ENCODE measurements around the gene POLN.

The POLN gene

DNA sequence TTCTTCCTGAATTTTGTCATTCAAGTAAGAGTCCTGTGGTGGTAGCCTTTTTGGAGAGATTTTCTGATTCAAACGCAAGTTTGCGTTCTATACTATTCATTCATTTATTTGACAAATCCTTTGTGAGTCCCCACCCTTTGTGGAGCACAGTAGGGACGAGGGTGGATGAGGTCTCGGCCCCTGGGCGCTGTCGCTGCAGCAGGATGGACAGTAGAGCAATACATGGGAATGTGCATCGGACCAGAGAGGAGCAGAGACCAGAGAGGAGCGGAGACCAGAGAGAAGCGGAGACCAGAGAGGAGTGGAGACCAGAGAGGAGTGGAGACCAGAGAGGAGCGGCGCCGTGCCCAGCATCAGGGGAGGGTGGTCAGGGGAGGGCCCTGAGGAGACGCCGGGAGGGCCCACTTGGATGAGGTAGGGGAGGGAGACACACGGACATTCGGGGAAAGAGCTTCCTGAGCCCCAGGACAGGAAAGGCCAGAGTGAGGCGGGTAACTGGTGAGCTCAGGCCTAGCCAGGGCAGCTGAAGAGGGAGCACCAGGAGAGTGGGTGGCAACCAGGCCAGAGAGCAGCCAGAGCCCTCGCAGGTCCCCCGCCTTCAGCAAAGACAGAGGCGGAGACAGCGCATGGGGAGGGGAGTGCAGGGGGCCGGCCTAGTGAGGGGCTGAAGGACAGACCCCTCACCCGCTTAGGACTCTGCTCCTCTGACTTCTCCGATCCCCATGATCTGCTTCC is 115.4 kb downstream of the POLN start:
- no peak for TF ChIP-seq ISL1 (CRISPR knock-in tag; IDR thresholded peaks at IDR 0.05)
- TF ChIP-seq TCF4 (CRISPR knock-in tag; IDR thresholded peaks at IDR 0.05; ENCODE audit: borderline replicate concordance): no peak
- no peak for TF ChIP-seq ZFP30 (CRISPR knock-in tag; IDR thresholded peaks at IDR 0.05)
- TF ChIP-seq ZNF8 (CRISPR knock-in tag; IDR thresholded peaks at IDR 0.05): no peak
- TF ChIP-seq ZNF565 (CRISPR knock-in tag; conservative IDR thresholded peaks at IDR 0.05; ENCODE audit: low read depth): no peak
- no peak for TF ChIP-seq ARNTL (CRISPR knock-in tag; IDR thresholded peaks at IDR 0.05; ENCODE audit: borderline replicate concordance, low read depth)
- TF ChIP-seq ZC3H10 (CRISPR knock-in tag; IDR thresholded peaks at IDR 0.05): no peak
- TF ChIP-seq POU6F1 (CRISPR knock-in tag; IDR thresholded peaks at IDR 0.05; ENCODE audit: borderline replicate concordance, low read depth): no peak
- no peak for TF ChIP-seq SNAI2 (CRISPR knock-in tag; IDR thresholded peaks at IDR 0.05)
- ATAC-seq: no peak

GRCh38 chr4:2125831-2126230 is 116.1 kb downstream of the POLN start:
- ATAC-seq: no peak
- no peak for TF ChIP-seq ZFP3 (CRISPR knock-in tag; IDR thresholded peaks at IDR 0.05)
- TF ChIP-seq PATZ1 (CRISPR knock-in tag; IDR thresholded peaks at IDR 0.05; ENCODE audit: borderline replicate concordance): no peak
- TF ChIP-seq POU6F1 (CRISPR knock-in tag; IDR thresholded peaks at IDR 0.05; ENCODE audit: borderline replicate concordance, low read depth): no peak
- TF ChIP-seq ISL1 (CRISPR knock-in tag; IDR thresholded peaks at IDR 0.05): no peak
- no peak for TF ChIP-seq BACH2 (CRISPR knock-in tag; IDR thresholded peaks at IDR 0.05; ENCODE audit: borderline replicate concordance)
- no peak for TF ChIP-seq ESRRG (CRISPR knock-in tag; IDR thresholded peaks at IDR 0.05)
- no peak for TF ChIP-seq ZNF70 (CRISPR knock-in tag; IDR thresholded peaks at IDR 0.05)
- no peak for TF ChIP-seq CSRNP3 (CRISPR knock-in tag; IDR thresholded peaks at IDR 0.05)
- TF ChIP-seq CSDC2 (CRISPR knock-in tag; IDR thresholded peaks at IDR 0.05): no peak
- no peak for TF ChIP-seq RARB (CRISPR knock-in tag; IDR thresholded peaks at IDR 0.05)
- TF ChIP-seq, protein P1, sequence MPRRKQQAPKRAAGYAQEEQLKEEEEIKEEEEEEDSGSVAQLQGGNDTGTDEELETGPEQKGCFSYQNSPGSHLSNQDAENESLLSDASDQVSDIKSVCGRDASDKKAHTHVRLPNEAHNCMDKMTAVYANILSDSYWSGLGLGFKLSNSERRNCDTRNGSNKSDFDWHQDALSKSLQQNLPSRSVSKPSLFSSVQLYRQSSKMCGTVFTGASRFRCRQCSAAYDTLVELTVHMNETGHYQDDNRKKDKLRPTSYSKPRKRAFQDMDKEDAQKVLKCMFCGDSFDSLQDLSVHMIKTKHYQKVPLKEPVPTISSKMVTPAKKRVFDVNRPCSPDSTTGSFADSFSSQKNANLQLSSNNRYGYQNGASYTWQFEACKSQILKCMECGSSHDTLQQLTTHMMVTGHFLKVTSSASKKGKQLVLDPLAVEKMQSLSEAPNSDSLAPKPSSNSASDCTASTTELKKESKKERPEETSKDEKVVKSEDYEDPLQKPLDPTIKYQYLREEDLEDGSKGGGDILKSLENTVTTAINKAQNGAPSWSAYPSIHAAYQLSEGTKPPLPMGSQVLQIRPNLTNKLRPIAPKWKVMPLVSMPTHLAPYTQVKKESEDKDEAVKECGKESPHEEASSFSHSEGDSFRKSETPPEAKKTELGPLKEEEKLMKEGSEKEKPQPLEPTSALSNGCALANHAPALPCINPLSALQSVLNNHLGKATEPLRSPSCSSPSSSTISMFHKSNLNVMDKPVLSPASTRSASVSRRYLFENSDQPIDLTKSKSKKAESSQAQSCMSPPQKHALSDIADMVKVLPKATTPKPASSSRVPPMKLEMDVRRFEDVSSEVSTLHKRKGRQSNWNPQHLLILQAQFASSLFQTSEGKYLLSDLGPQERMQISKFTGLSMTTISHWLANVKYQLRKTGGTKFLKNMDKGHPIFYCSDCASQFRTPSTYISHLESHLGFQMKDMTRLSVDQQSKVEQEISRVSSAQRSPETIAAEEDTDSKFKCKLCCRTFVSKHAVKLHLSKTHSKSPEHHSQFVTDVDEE (CRISPR knock-in tag; IDR thresholded peaks at IDR 0.05): no peak

GRCh38 chr4:2125023-2125422 is 116.9 kb downstream of the POLN start:
- no peak for ATAC-seq
- no peak for TF ChIP-seq PATZ1 (CRISPR knock-in tag; IDR thresholded peaks at IDR 0.05; ENCODE audit: borderline replicate concordance)
- TF ChIP-seq SNAI2 (CRISPR knock-in tag; IDR thresholded peaks at IDR 0.05): no peak
- no peak for TF ChIP-seq GLIS3 (CRISPR knock-in tag; IDR thresholded peaks at IDR 0.05)
- TF ChIP-seq ZNF565 (CRISPR knock-in tag; conservative IDR thresholded peaks at IDR 0.05; ENCODE audit: low read depth): no peak
- no peak for TF ChIP-seq ZFP3 (CRISPR knock-in tag; IDR thresholded peaks at IDR 0.05)
- no peak for TF ChIP-seq CSRNP3 (CRISPR knock-in tag; IDR thresholded peaks at IDR 0.05)
- TF ChIP-seq ISL1 (CRISPR knock-in tag; IDR thresholded peaks at IDR 0.05): no peak
- no peak for TF ChIP-seq OSR1 (CRISPR knock-in tag; IDR thresholded peaks at IDR 0.05)
- no peak for TF ChIP-seq CSDC2 (CRISPR knock-in tag; IDR thresholded peaks at IDR 0.05)
- TF ChIP-seq TCF4 (CRISPR knock-in tag; IDR thresholded peaks at IDR 0.05; ENCODE audit: borderline replicate concordance): no peak
- TF ChIP-seq ARNTL (CRISPR knock-in tag; IDR thresholded peaks at IDR 0.05; ENCODE audit: borderline replicate concordance, low read depth): no peak
- TF ChIP-seq PPARA (CRISPR knock-in tag; IDR thresholded peaks at IDR 0.05; ENCODE audit: borderline replicate concordance): no peak

All from SK-N-SH treated with all-trans-retinoic acid at 6 μM for 48 hours (cell line).